ENCODE data around the gene RIMBP2.

The RIMBP2 gene

GRCh38 chr12:130491421-130492357 lies 224.4 kb downstream of the RIMBP2 start:
- no peak overlapping the region for H3K27ac ChIP-seq (ENCODE audit: extremely low read depth, low read depth, low read length)
- H3K36me3 ChIP-seq (ENCODE audit: control insufficient read depth in 2 of 2, insufficient read depth in 1 of 2, low read length in 2 of 2), result no peaks in the 10 kb centered on the region
- H3K4me3 ChIP-seq (ENCODE audit: low read depth, low read length), result no peak overlapping the region
- CTCF ChIA-PET, result no interaction called here
- POLR2A ChIA-PET, result no interaction called here
- no peaks in the 10 kb centered on the region for H3K9me3 ChIP-seq (ENCODE audit: control insufficient read depth, insufficient read depth, low read depth, low read length)
- TF ChIP-seq ZNF629 (tag by site-specific recombination; IDR thresholded peaks at IDR 0.05) (no peak), ZNF580 (tag by site-specific recombination; IDR thresholded peaks at IDR 0.05) (no peak), ZNF514 (tag by site-specific recombination; IDR thresholded peaks at IDR 0.05) (no peak), ZNF10 (tag by site-specific recombination; IDR thresholded peaks at IDR 0.05) (no peak), ZNF433 (tag by site-specific recombination; IDR thresholded peaks at IDR 0.05; ENCODE audit: low read depth) (no peak), ZNF416 (tag by site-specific recombination; IDR thresholded peaks at IDR 0.05) (no peak), PBX3 (CRISPR knock-in tag; IDR thresholded peaks at IDR 0.05) (no peak), ZFP3 (tag by site-specific recombination; IDR thresholded peaks at IDR 0.05; ENCODE audit: low read depth) (no peak), ZNF488 (tag by site-specific recombination; IDR thresholded peaks at IDR 0.05) (no peak)
- no peaks in the 10 kb centered on the region for H3K4me1 ChIP-seq (ENCODE audit: control insufficient read depth, insufficient read depth, low read length)

DNA sequence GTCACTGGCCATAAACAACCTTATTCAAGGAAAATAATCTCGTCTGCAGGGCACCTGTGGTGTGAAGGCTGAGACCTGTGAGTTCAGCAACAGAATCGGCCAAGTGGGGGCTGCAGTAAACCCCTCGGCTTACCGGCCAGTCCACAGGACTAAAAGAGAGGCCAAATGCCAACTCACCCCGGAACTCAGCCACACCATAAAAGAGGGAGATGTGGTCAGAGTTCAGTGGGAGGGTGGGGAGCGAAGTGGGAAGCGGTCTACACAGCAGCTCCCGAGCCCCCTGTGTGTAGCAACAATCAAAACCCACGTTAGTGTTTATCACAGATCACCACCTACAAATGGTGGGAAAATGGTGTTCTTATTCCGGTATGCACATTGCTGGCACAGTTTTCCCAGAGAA lies 225.4 kb downstream of the RIMBP2 start:
- Histone ChIP-seq H3K27ac (ENCODE audit: extremely low read depth, low read depth, low read length) (no peak overlapping the region), H3K4me3 (ENCODE audit: low read depth, low read length) (no peak overlapping the region), H3K36me3 (ENCODE audit: control insufficient read depth in 2 of 2, insufficient read depth in 1 of 2, low read length in 2 of 2) (no peaks in the 10 kb centered on the region), H3K9me3 (ENCODE audit: control insufficient read depth, insufficient read depth, low read depth, low read length) (no peaks in the 10 kb centered on the region), H3K4me1 (ENCODE audit: control insufficient read depth, insufficient read depth, low read length) (no peaks in the 10 kb centered on the region)
- POLR2A ChIA-PET, result no interaction called here
- CTCF ChIA-PET, result no interaction called here
- TF ChIP-seq, protein P1, sequence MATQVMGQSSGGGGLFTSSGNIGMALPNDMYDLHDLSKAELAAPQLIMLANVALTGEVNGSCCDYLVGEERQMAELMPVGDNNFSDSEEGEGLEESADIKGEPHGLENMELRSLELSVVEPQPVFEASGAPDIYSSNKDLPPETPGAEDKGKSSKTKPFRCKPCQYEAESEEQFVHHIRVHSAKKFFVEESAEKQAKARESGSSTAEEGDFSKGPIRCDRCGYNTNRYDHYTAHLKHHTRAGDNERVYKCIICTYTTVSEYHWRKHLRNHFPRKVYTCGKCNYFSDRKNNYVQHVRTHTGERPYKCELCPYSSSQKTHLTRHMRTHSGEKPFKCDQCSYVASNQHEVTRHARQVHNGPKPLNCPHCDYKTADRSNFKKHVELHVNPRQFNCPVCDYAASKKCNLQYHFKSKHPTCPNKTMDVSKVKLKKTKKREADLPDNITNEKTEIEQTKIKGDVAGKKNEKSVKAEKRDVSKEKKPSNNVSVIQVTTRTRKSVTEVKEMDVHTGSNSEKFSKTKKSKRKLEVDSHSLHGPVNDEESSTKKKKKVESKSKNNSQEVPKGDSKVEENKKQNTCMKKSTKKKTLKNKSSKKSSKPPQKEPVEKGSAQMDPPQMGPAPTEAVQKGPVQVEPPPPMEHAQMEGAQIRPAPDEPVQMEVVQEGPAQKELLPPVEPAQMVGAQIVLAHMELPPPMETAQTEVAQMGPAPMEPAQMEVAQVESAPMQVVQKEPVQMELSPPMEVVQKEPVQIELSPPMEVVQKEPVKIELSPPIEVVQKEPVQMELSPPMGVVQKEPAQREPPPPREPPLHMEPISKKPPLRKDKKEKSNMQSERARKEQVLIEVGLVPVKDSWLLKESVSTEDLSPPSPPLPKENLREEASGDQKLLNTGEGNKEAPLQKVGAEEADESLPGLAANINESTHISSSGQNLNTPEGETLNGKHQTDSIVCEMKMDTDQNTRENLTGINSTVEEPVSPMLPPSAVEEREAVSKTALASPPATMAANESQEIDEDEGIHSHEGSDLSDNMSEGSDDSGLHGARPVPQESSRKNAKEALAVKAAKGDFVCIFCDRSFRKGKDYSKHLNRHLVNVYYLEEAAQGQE (tag by site-specific recombination; IDR thresholded peaks at IDR 0.05), result no peak
- TF ChIP-seq ZNF596 (tag by site-specific recombination; IDR thresholded peaks at IDR 0.05) (no peak), ZNF416 (tag by site-specific recombination; IDR thresholded peaks at IDR 0.05) (no peak), ZSCAN16 (tag by site-specific recombination; IDR thresholded peaks at IDR 0.05) (no peak), BCL11A (tag by site-specific recombination; IDR thresholded peaks at IDR 0.05; ENCODE audit: low read depth) (no peak), ZFP37 (tag by site-specific recombination; IDR thresholded peaks at IDR 0.05) (no peak), ZNF654 (tag by site-specific recombination; IDR thresholded peaks at IDR 0.05; ENCODE audit: low read depth) (no peak), KLF9 (tag by site-specific recombination; IDR thresholded peaks at IDR 0.05; ENCODE audit: low read depth) (no peak), ZNF202 (tag by site-specific recombination; IDR thresholded peaks at IDR 0.05; ENCODE audit: borderline replicate concordance) (no peak), ZNF544 (tag by site-specific recombination; IDR thresholded peaks at IDR 0.05) (no peak), ZBTB8A (tag by site-specific recombination; IDR thresholded peaks at IDR 0.05) (no peak), ZBTB10 (tag by site-specific recombination; IDR thresholded peaks at IDR 0.05) (no peak), ZBTB21 (tag by site-specific recombination; IDR thresholded peaks at IDR 0.05) (no peak), ZNF211 (tag by site-specific recombination; IDR thresholded peaks at IDR 0.05; ENCODE audit: low read depth) (no peak), ZNF132 (tag by site-specific recombination; IDR thresholded peaks at IDR 0.05; ENCODE audit: borderline replicate concordance) (no peak), KLF16 (tag by site-specific recombination; IDR thresholded peaks at IDR 0.05) (no peak)
- TF ChIP-seq, protein P2, sequence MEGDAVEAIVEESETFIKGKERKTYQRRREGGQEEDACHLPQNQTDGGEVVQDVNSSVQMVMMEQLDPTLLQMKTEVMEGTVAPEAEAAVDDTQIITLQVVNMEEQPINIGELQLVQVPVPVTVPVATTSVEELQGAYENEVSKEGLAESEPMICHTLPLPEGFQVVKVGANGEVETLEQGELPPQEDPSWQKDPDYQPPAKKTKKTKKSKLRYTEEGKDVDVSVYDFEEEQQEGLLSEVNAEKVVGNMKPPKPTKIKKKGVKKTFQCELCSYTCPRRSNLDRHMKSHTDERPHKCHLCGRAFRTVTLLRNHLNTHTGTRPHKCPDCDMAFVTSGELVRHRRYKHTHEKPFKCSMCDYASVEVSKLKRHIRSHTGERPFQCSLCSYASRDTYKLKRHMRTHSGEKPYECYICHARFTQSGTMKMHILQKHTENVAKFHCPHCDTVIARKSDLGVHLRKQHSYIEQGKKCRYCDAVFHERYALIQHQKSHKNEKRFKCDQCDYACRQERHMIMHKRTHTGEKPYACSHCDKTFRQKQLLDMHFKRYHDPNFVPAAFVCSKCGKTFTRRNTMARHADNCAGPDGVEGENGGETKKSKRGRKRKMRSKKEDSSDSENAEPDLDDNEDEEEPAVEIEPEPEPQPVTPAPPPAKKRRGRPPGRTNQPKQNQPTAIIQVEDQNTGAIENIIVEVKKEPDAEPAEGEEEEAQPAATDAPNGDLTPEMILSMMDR (tag by site-specific recombination; IDR thresholded peaks at IDR 0.05), result no peak

Measured in HEK293 (cell line).